GM23248 (cell line): ENCODE results near the gene ZBTB4. TPM values are rescaled to one million over a fixed set of nuclear protein-coding genes. Genes with fewer than 3 reads are reported as not detected.

Source experiments
- DNase-seq: peaks from one replicate; pipeline ENCODE4 v3.0.0-alpha.2; 2015
- H2AFZ ChIP-seq: fragments of 200-600 bp; sonication (generic); 2 replicates; pipeline ENCODE4 v1.6.1; 2016; ENCODE audit warnings: antibody characterized with exemption
- H3F3A ChIP-seq: fragments of 200-600 bp; sonication (generic); 2 replicates; pipeline ENCODE4 v1.6.1; 2016; ENCODE audit warnings: mild to moderate bottlenecking, antibody characterized with exemption, mixed run types; ENCODE audit not compliant: insufficient read depth
- H3K27ac ChIP-seq: fragments of 200-600 bp; sonication (generic); 2 replicates; pipeline ENCODE4 v1.5.1; 2016; ENCODE audit warnings: mild to moderate bottlenecking
- H3K27me3 ChIP-seq: fragments of 200-600 bp; sonication (generic); replicated peaks from 2 replicates; pipeline ENCODE4 v1.6.1; 2016; ENCODE audit warnings: mild to moderate bottlenecking; ENCODE audit not compliant: insufficient read depth
- H3K36me3 ChIP-seq: fragments of 200-600 bp; sonication (generic); 2 replicates; pipeline ENCODE4 v1.6.1; 2016; ENCODE audit warnings: low read depth, mild to moderate bottlenecking
- H3K4me1 ChIP-seq: fragments of 200-600 bp; sonication (generic); 2 replicates; pipeline ENCODE4 v1.6.1; 2016; ENCODE audit warnings: mild to moderate bottlenecking; ENCODE audit not compliant: insufficient read depth
- H3K4me2 ChIP-seq: fragments of 200-600 bp; sonication (generic); one replicate; pipeline ENCODE4 v1.6.1; 2016; ENCODE audit warnings: mild to moderate bottlenecking; ENCODE audit not compliant: unreplicated experiment
- H3K4me3 ChIP-seq: fragments of 200-600 bp; sonication (generic); 2 replicates; pipeline ENCODE4 v1.5.1; 2016; ENCODE audit warnings: mild to moderate bottlenecking
- H3K79me2 ChIP-seq: fragments of 200-600 bp; sonication (generic); 2 replicates; pipeline ENCODE4 v1.6.1; 2016; ENCODE audit warnings: mild to moderate bottlenecking; ENCODE audit not compliant: insufficient read depth
- H3K9ac ChIP-seq: fragments of 200-600 bp; sonication (generic); 2 replicates; pipeline ENCODE4 v1.6.1; 2016; ENCODE audit warnings: mild to moderate bottlenecking
- H3K9me2 ChIP-seq: fragments of 200-600 bp; sonication (generic); 2 replicates; pipeline ENCODE4 v1.6.1; 2016; ENCODE audit warnings: mixed run types, mild to moderate bottlenecking, moderate library complexity; ENCODE audit not compliant: insufficient read depth
- H3K9me3 ChIP-seq: fragments of 200-600 bp; sonication (generic); one replicate; pipeline ENCODE4 v1.6.1; 2017; ENCODE audit warnings: low read depth
- H4K20me1 ChIP-seq: fragments of 200-600 bp; sonication (generic); 2 replicates; pipeline ENCODE4 v1.6.0; 2016; ENCODE audit not compliant: insufficient read depth
- EZH2 ChIP-seq: fragments of 200-600 bp; sonication (generic); IDR thresholded peaks from 2 replicates; pipeline ENCODE4 v1.6.1; 2018; ENCODE audit warnings: antibody characterized with exemption, mild to moderate bottlenecking; ENCODE audit not compliant: insufficient read depth, poor library complexity, severe bottlenecking
- EZH2phosphoT487 ChIP-seq: fragments of 200-600 bp; sonication (generic); IDR thresholded peaks from 2 replicates; pipeline ENCODE4 v1.6.1; 2018; ENCODE audit warnings: antibody characterized with exemption, moderate library complexity, mild to moderate bottlenecking, low read depth; ENCODE audit not compliant: insufficient read depth
- WGBS, 2 experiments: methylation state at CpG; one replicate each; pipeline ENCODE4 v1.1.6; 2015 to 2017; ENCODE audit warnings: low lambda C conversion rate in 2 of 2, low coverage in 1 of 2; ENCODE audit errors: missing lambda C conversion rate in 2 of 2; 5-methylcytosine and 5-hydroxymethylcytosine counted together
- in situ Hi-C: fragments of 300-500 bp; cut with MboI; formaldehyde crosslinking; loops from 2 replicates; pipeline ENCODE4 v1.15.0; 2020
- polyA plus RNA-seq: library from polyadenylated mRNA; unstranded; fragments of >200 nt; fragmentation: Nextera tagmentation; extraction: Ambion mirVana; gene quantifications from 2 replicates; pipeline ENCODE4 v1.2.1, GENCODE V29; 2016
- total RNA-seq: library from RNA; depleted of rRNA; stranded (reverse); fragments of >200 nt; shearing (Covaris generic); gene quantifications from 2 replicates; pipeline ENCODE4 v1.2.3, GENCODE V29; 2014

The ZBTB4 gene
- total and polyA plus RNA-seq, 2 experiments from 2014 or later: 17.7 to 32.9 TPM

- H3K27me3 ChIP-seq: no peaks in the 10 kb centered on the region
Observed at GRCh38 chr17:7425756-7426155, 53.7 kb downstream of the ZBTB4 start.

GRCh38 chr17:7425316-7425715, 54.1 kb downstream of the ZBTB4 start, which contains the start of gene SPEM2:
Gene SPEM2 (plus strand): TSS chr17:7425616. CDS start chr17:7425689, 73 bp downstream.
- WGBS, 2 experiments: 76 to 77% methylated on average over 7 of the region's 7 CpGs
- no peaks in the 10 kb centered on the region for H3K79me2 ChIP-seq
- H2AFZ ChIP-seq: no peak within 1 kb of the TSS
- DNase-seq: no peak
- no peak within 1 kb of the TSS for H3K4me3 ChIP-seq
- H3K4me1 ChIP-seq: no peaks in the 10 kb centered on the region
- no peaks in the 10 kb centered on the region for H3K36me3 ChIP-seq
- in situ Hi-C loops: no loop called here
- no peaks in the 10 kb centered on the region for H3F3A ChIP-seq
- no peak within 1 kb of the TSS for H3K27ac ChIP-seq
- no peaks in the 10 kb centered on the region for H3K9me3 ChIP-seq
- no peak for TF ChIP-seq EZH2
- TF ChIP-seq EZH2phosphoT487: no peak
- no peak within 1 kb of the TSS for H3K4me2 ChIP-seq
- no peaks in the 10 kb centered on the region for H3K9me2 ChIP-seq
- no peaks in the 10 kb centered on the region for H3K27me3 ChIP-seq
- H4K20me1 ChIP-seq: no peaks in the 10 kb centered on the region
- no peak within 1 kb of the TSS for H3K9ac ChIP-seq

More at GRCh38 chr17:7425756-7426155, 53.7 kb downstream of the ZBTB4 start:
- no peaks in the 10 kb centered on the region for H3K36me3 ChIP-seq
- no peaks in the 10 kb centered on the region for H3K9me3 ChIP-seq
- H4K20me1 ChIP-seq: no peaks in the 10 kb centered on the region
- no peak overlapping the region for H3K4me3 ChIP-seq
- in situ Hi-C loops: no loop called here
- no peak for DNase-seq
- no peak overlapping the region for H3K9ac ChIP-seq
- WGBS, 2 experiments: 81 to 84% methylated on average over 8 of the region's 8 CpGs
- H3K27ac ChIP-seq: no peak overlapping the region
- TF ChIP-seq EZH2phosphoT487: no peak
- no peak for TF ChIP-seq EZH2
- H3K4me2 ChIP-seq: no peak overlapping the region
- H2AFZ ChIP-seq: no peak overlapping the region
- no peaks in the 10 kb centered on the region for H3K4me1 ChIP-seq
- no peaks in the 10 kb centered on the region for H3K79me2 ChIP-seq
- H3K9me2 ChIP-seq: no peaks in the 10 kb centered on the region
- no peaks in the 10 kb centered on the region for H3F3A ChIP-seq

GRCh38 chr17:7423679-7424078, 55.8 kb downstream of the ZBTB4 start:
- Histone ChIP-seq H2AFZ (no peak overlapping the region), H3K4me3 (no peak overlapping the region), H3K9me2 (no peaks in the 10 kb centered on the region), H3K4me1 (no peaks in the 10 kb centered on the region), H4K20me1 (no peaks in the 10 kb centered on the region), H3K36me3 (no peaks in the 10 kb centered on the region), H3K4me2 (no peak overlapping the region), H3K27ac (no peak overlapping the region), H3F3A (no peaks in the 10 kb centered on the region), H3K9me3 (no peaks in the 10 kb centered on the region), H3K9ac (no peak overlapping the region), H3K27me3 (no peaks in the 10 kb centered on the region), H3K79me2 (no peaks in the 10 kb centered on the region)
- no peak for DNase-seq
- 78 to 79% methylated on average over 4 of the region's 4 CpGs for WGBS, 2 experiments
- no peak for TF ChIP-seq EZH2
- no peak for TF ChIP-seq EZH2phosphoT487
- in situ Hi-C loops: no loop called here

- in situ Hi-C loops: no loop called here
- H3K9me2 ChIP-seq: no peaks in the 10 kb centered on the region
Observed at GRCh38 chr17:7421186-7421585, 58.2 kb downstream of the ZBTB4 start.

More at GRCh38 chr17:7421186-7421585, 58.2 kb downstream of the ZBTB4 start:
- no peak for DNase-seq
- WGBS, 2 experiments: 93 to 94% methylated on average over 16 of the region's 16 CpGs
- H3K4me2 ChIP-seq: no peak overlapping the region
- no peak overlapping the region for H2AFZ ChIP-seq
- H3K9me3 ChIP-seq: no peaks in the 10 kb centered on the region
- H3K27me3 ChIP-seq: no peaks in the 10 kb centered on the region
- no peaks in the 10 kb centered on the region for H4K20me1 ChIP-seq
- H3K4me1 ChIP-seq: no peaks in the 10 kb centered on the region
- H3F3A ChIP-seq: no peaks in the 10 kb centered on the region
- H3K27ac ChIP-seq: no peak overlapping the region
- H3K36me3 ChIP-seq: no peaks in the 10 kb centered on the region
- H3K9ac ChIP-seq: no peak overlapping the region
- no peak for TF ChIP-seq EZH2phosphoT487
- TF ChIP-seq EZH2: no peak
- no peak overlapping the region for H3K4me3 ChIP-seq
- H3K79me2 ChIP-seq: no peaks in the 10 kb centered on the region
